Endothelial cell of umbilical vein (primary cell): ENCODE data around the gene COL21A1.

Experiments used
- CTCF ChIP-seq, 2 donors: IDR thresholded peaks; 1 replicate in 1 of 2; 2 replicates in 1 of 2; pipeline ENCODE4 v1.5.1; 2011; ENCODE audit warnings: low read length in 2 of 2, mild to moderate bottlenecking in 2 of 2, moderate library complexity in 2 of 2, control low read depth in 1 of 2, inconsistent platforms in 1 of 2, low read depth in 1 of 2; ENCODE audit not compliant: insufficient read depth in 1 of 2; ENCODE audit errors: extremely low read depth in 1 of 2
- EZH2 ChIP-seq: IDR thresholded peaks from 2 replicates; pipeline ENCODE4 v1.6.1; 2012; ENCODE audit warnings: borderline replicate concordance, low read depth, mild to moderate bottlenecking, moderate library complexity, low read length, inconsistent platforms; ENCODE audit not compliant: severe bottlenecking
- FOS ChIP-seq: IDR thresholded peaks from 2 replicates; pipeline ENCODE4 v1.6.1; 2011; ENCODE audit warnings: mild to moderate bottlenecking, low read length, moderate library complexity, borderline replicate concordance; ENCODE audit not compliant: insufficient read depth
- GATA2 ChIP-seq: IDR thresholded peaks from 2 replicates; pipeline ENCODE4 v1.7.0; 2011; ENCODE audit warnings: low read depth, mild to moderate bottlenecking, moderate library complexity, mixed read lengths, low read length; ENCODE audit not compliant: insufficient read length, insufficient read depth
- JUN ChIP-seq: IDR thresholded peaks from 2 replicates; pipeline ENCODE4 v1.6.1; 2011; ENCODE audit warnings: borderline replicate concordance, low read depth; ENCODE audit not compliant: insufficient read length, insufficient read depth
- MAX ChIP-seq: IDR thresholded peaks from 2 replicates; pipeline ENCODE4 v1.6.1; 2011; ENCODE audit not compliant: insufficient read depth, insufficient read length
- MYC ChIP-seq: IDR thresholded peaks from one replicate; pipeline ENCODE4 v1.6.1; 2011; ENCODE audit warnings: mild to moderate bottlenecking, low read depth, low read length
- POLR2A ChIP-seq: IDR thresholded peaks from 2 replicates; pipeline ENCODE4 v1.6.1; 2012; ENCODE audit warnings: low read depth, mild to moderate bottlenecking, control low read depth, low read length
- POLR2AphosphoS5 ChIP-seq: IDR thresholded peaks from 2 replicates; pipeline ENCODE4 v1.6.1; 2012; ENCODE audit warnings: low read depth, mild to moderate bottlenecking, control low read depth, low read length, moderate library complexity; ENCODE audit not compliant: insufficient read depth

- TF ChIP-seq CTCF (IDR thresholded peaks at IDR 0.05; ENCODE audit: extremely low read depth in 1 of 2, insufficient read depth in 1 of 2, low read depth in 1 of 2, low read length in 2 of 2) (no peak), EZH2 (no peak), JUN (no peak), GATA2 (no peak), MYC (no peak), POLR2AphosphoS5 (no peak), POLR2A (no peak), FOS (no peak), MAX (no peak)
These were observed 93.3 kb downstream of the COL21A1 start for GRCh38 chr6:56154076-56154475.
